Type B pancreatic cell (in vitro differentiated cells): ENCODE results near the gene CAPN5. TPM values are rescaled to one million over a fixed set of nuclear protein-coding genes. Genes with fewer than 3 reads are reported as not detected.

ENCODE experiments used
- DNase-seq: peaks from one replicate; pipeline ENCODE4 v3.0.0; 2021; ENCODE audit warnings: mixed read lengths; ENCODE audit not compliant: unreplicated experiment; ENCODE audit errors: extremely low spot score
- H3K27ac Mint-ChIP-seq: 2 replicates; pipeline ENCODE4 v1.8.0; 2021; ENCODE audit warnings: mild to moderate bottlenecking, mixed read lengths
- H3K27me3 Mint-ChIP-seq: 2 replicates; pipeline ENCODE4 v1.8.0; 2021; ENCODE audit warnings: mixed read lengths
- H3K36me3 Mint-ChIP-seq: 2 replicates; pipeline ENCODE4 v1.8.0; 2021; ENCODE audit warnings: mixed read lengths
- H3K4me1 Mint-ChIP-seq: one replicate; pipeline ENCODE4 v1.8.0; 2021; ENCODE audit warnings: mixed read lengths; ENCODE audit not compliant: unreplicated experiment
- H3K4me3 Mint-ChIP-seq: 2 replicates; pipeline ENCODE4 v1.8.0; 2021; ENCODE audit warnings: mild to moderate bottlenecking, mixed read lengths
- H3K9me3 Mint-ChIP-seq: 2 replicates; pipeline ENCODE4 v1.8.0; 2021; ENCODE audit warnings: mixed read lengths
- total RNA-seq: library from RNA; stranded (reverse); gene quantifications from 2 replicates; pipeline ENCODE4 v1.2.1, GENCODE V29; 2021; ENCODE audit warnings: low replicate concordance
- TF ChIP-seq, protein P1 (sequence below): fragments of 200-600 bp; sonication (generic); conservative IDR thresholded peaks from 2 replicates; pipeline ENCODE4 v1.5.0; 2021; ENCODE audit warnings: antibody characterized with exemption, mild to moderate bottlenecking

CAPN5 gene
- total RNA-seq, 1 donor from 2014 or later = 18.8 TPM

DNA sequence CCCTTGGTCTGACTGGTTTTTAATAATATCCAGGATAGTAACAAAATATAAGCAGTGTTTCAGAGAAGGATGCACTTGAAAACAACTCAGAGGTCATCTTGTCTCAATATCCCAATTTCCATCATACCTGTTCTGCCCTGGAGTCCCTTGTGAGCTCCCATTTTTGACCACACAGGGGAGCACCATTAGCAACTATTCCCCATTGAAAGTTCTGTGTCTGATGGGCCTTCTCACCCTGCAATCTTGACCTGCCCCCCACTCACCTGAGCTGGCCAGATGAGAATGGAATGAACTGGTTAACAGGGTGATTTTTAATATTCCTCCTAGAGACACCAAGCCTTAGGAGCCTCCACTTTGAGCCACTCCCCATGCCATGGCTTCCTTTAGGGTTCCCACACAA, 3.8 kb upstream of the CAPN5 start:
- TF ChIP-seq, protein P1, sequence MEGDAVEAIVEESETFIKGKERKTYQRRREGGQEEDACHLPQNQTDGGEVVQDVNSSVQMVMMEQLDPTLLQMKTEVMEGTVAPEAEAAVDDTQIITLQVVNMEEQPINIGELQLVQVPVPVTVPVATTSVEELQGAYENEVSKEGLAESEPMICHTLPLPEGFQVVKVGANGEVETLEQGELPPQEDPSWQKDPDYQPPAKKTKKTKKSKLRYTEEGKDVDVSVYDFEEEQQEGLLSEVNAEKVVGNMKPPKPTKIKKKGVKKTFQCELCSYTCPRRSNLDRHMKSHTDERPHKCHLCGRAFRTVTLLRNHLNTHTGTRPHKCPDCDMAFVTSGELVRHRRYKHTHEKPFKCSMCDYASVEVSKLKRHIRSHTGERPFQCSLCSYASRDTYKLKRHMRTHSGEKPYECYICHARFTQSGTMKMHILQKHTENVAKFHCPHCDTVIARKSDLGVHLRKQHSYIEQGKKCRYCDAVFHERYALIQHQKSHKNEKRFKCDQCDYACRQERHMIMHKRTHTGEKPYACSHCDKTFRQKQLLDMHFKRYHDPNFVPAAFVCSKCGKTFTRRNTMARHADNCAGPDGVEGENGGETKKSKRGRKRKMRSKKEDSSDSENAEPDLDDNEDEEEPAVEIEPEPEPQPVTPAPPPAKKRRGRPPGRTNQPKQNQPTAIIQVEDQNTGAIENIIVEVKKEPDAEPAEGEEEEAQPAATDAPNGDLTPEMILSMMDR = no peak
- peak overlapping the region; percentile 37 for H3K4me3 Mint-ChIP-seq
- H3K36me3 Mint-ChIP-seq = no peaks in the 10 kb centered on the region
- H3K27ac Mint-ChIP-seq = peak overlapping the region; percentile 4
- peaks cover 17% of the 10 kb centered on the region for H3K27me3 Mint-ChIP-seq
- DNase-seq = peak; percentile 15
- H3K4me1 Mint-ChIP-seq = peaks cover 10% of the 10 kb centered on the region
- no peaks in the 10 kb centered on the region for H3K9me3 Mint-ChIP-seq

DNA sequence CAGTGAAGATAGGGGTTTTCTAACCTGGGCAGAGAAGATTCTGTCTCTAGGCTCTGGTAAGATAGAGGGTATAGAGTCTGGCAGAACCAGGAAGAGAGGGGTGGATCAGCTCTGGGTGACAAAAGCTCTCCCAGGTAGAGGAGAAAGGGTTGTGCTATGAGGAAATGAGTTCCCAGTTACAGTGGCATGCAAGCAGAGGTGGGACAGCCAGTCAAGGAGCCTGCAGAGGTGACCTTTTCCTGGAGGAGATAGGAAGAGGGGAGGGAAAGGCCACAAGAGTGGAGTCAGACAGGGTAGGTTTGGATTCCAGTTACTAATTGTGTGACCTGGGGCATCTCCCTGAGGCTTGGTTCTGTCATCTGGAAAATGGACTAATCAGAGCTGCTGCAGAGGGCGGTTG, 3.4 kb upstream of the CAPN5 start:
- Mint-ChIP-seq H3K4me3 (peak overlapping the region; percentile 37), H3K4me1 (peaks cover 10% of the 10 kb centered on the region), H3K9me3 (no peaks in the 10 kb centered on the region), H3K27me3 (peaks cover 17% of the 10 kb centered on the region), H3K36me3 (no peaks in the 10 kb centered on the region), H3K27ac (peak overlapping the region; percentile 4)
- no peak for DNase-seq
- TF ChIP-seq, protein P1 = no peak

DNA sequence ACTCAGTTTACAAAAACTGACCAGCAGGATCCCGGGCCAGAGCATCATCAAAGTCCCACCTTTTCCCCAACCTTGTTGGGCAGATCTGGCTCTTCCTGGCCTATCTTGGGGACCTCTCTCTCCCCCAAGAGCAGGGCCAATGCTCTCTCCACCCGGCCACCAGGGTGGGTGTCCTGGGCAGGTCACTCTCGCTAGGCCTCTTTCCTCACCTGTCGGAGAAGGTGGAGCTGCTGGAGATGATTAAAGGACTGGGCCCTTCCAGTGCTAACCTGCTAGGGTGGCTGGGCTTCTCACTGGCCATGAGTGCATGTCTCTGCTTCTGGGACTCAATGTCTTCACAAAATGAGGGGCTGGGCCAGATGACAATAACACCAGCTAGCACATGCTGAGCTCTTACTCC, 2.9 kb upstream of the CAPN5 start:
- Mint-ChIP-seq H3K27me3 (peaks cover 17% of the 10 kb centered on the region), H3K36me3 (no peaks in the 10 kb centered on the region), H3K4me3 (peak overlapping the region; percentile 37), H3K9me3 (no peaks in the 10 kb centered on the region), H3K4me1 (peaks cover 10% of the 10 kb centered on the region), H3K27ac (no peak overlapping the region)
- TF ChIP-seq, protein P1 = no peak
- peak; percentile 58 for DNase-seq

DNA sequence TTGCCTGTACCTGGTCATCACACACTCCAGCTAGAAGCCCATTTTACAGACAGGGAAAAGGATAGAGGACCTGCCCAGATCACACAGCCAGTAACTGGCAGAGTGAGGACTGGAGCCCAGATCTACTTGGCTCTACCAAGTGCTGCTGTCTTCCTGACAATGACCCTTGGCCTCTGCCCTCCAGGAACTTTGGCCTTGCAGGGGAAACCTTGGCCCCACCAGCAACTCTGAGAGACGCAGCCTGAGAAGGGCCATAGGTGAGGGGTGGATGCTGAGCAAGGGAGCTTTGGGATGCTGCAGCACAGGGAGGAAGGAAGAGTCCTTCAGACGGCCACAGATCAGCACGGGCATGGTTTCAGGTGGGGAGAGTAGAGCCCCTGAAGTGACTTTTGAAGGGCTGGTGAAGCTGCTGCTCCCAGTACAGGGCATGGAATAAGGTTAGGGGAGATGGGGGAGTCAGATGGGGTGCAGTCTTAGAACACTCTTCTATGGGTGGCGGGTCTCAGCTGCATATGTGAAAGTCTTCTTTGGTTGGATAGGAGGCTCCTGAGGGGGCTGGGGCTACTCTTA, 2.0 kb upstream of the CAPN5 start:
- Mint-ChIP-seq H3K9me3 (no peaks in the 10 kb centered on the region), H3K27me3 (peaks cover 13% of the 10 kb centered on the region), H3K4me1 (peaks cover 10% of the 10 kb centered on the region), H3K36me3 (no peaks in the 10 kb centered on the region), H3K27ac (peak overlapping the region; percentile 43), H3K4me3 (peak overlapping the region; percentile 55)
- peak; percentile 49 for DNase-seq
- TF ChIP-seq, protein P1 = no peak

DNA sequence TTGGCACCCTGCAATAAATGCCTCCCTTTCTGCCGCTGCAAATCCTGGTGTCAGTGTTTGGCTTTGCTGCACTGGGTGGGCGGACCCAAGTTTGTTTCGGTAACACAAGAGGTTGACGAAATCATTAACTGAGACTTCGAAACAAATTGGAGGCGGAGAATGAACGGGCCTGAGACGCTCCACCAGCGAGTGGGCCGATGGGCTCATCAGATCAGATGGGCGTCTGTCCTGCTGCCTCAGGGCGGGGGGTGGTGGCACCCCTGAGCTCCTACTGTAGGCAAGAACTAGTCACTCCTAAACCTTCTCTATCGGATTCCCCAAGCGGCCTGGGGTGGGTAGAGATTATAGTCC, 918 bp upstream of the CAPN5 start:
- H3K4me1 Mint-ChIP-seq = peaks cover 14% of the 10 kb centered on the region
- H3K36me3 Mint-ChIP-seq = no peaks in the 10 kb centered on the region
- TF ChIP-seq, protein P1 = no peak
- peak; percentile 65 for DNase-seq
- no peaks in the 10 kb centered on the region for H3K9me3 Mint-ChIP-seq
- peaks cover 15% of the 10 kb centered on the region for H3K27me3 Mint-ChIP-seq
- peak overlapping the region; percentile 79 for H3K27ac Mint-ChIP-seq
- peak overlapping the region; percentile 92 for H3K4me3 Mint-ChIP-seq
